ENCODE measurements around the gene SPATA17. TPM values are rescaled to one million over a fixed set of nuclear protein-coding genes. Genes with fewer than 3 reads are reported as not detected.

The SPATA17 gene
- total RNA-seq, 1 donor from 2014 or later: 0.40 TPM

DNA sequence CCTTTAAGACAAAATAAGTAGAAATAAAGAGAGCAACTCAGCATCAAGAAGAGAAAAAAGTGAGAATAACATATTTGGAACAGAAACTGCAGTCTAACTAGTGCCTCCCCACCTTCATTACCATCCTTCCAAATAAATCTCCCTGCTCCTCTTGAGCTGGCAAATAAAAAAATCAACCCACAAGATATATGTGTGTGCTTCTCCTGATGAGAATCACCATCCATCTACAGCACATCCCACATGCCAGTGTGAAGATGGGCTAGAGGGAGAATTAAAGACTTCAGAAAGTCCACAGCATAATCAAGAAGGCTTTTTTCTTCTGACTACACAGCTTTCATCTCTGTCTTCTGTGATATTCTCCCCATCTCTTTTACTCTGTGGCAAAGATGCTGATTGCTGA is 244.1 kb downstream of the SPATA17 start:
- Mint-ChIP-seq H3K4me3 (ENCODE audit: unreplicated experiment) (no peak overlapping the region), H3K27ac (ENCODE audit: unreplicated experiment) (no peak overlapping the region), H3K4me1 (ENCODE audit: unreplicated experiment) (no peaks in the 10 kb centered on the region), H3K27me3 (ENCODE audit: unreplicated experiment) (peaks cover 5% of the 10 kb centered on the region), H3K36me3 (ENCODE audit: unreplicated experiment) (no peaks in the 10 kb centered on the region), H3K9me3 (ENCODE audit: unreplicated experiment) (no peaks in the 10 kb centered on the region)
- DNase-seq (ENCODE audit: extremely low spot score, unreplicated experiment): no peak
- no peak for TF ChIP-seq CTCF (IDR thresholded peaks at IDR 0.05)

- DNase-seq (ENCODE audit: extremely low spot score, unreplicated experiment): no peak
- H3K4me1 Mint-ChIP-seq (ENCODE audit: unreplicated experiment): no peaks in the 10 kb centered on the region
- no peak overlapping the region for H3K27ac Mint-ChIP-seq (ENCODE audit: unreplicated experiment)
- no peaks in the 10 kb centered on the region for H3K36me3 Mint-ChIP-seq (ENCODE audit: unreplicated experiment)
- H3K4me3 Mint-ChIP-seq (ENCODE audit: unreplicated experiment): no peak overlapping the region
- no peaks in the 10 kb centered on the region for H3K9me3 Mint-ChIP-seq (ENCODE audit: unreplicated experiment)
- TF ChIP-seq CTCF (IDR thresholded peaks at IDR 0.05): no peak
- peaks cover 5% of the 10 kb centered on the region for H3K27me3 Mint-ChIP-seq (ENCODE audit: unreplicated experiment)
Observed at GRCh38 chr1:217876401-217876800, 245.3 kb downstream of the SPATA17 start.

DNA sequence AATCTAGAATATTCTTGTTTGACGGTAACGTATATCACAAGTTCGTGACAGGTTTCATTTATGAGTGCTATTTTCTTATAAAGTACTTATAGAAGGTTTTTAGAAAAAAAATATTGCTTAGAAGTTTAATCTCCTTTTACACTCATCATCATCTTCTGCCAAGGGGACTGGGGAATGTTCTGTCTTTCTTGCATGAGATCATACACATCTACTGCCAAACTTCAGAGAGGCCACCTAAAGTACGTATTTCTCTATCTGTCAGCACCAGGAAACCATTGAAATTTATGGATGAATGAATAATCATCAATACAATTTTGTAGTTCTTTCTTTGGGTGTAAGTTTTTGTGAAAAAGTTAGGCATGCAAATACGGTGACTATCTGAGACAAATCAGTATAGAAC is 245.8 kb downstream of the SPATA17 start:
- Mint-ChIP-seq H3K27ac (ENCODE audit: unreplicated experiment) (no peak overlapping the region), H3K27me3 (ENCODE audit: unreplicated experiment) (peaks cover 4% of the 10 kb centered on the region), H3K4me1 (ENCODE audit: unreplicated experiment) (no peaks in the 10 kb centered on the region), H3K36me3 (ENCODE audit: unreplicated experiment) (no peaks in the 10 kb centered on the region), H3K4me3 (ENCODE audit: unreplicated experiment) (no peak overlapping the region), H3K9me3 (ENCODE audit: unreplicated experiment) (no peaks in the 10 kb centered on the region)
- no peak for TF ChIP-seq CTCF (IDR thresholded peaks at IDR 0.05)
- no peak for DNase-seq (ENCODE audit: extremely low spot score, unreplicated experiment)

GRCh38 chr1:217881131-217881543 is 250.0 kb downstream of the SPATA17 start:
- no peaks in the 10 kb centered on the region for H3K9me3 Mint-ChIP-seq (ENCODE audit: unreplicated experiment)
- no peak overlapping the region for H3K4me3 Mint-ChIP-seq (ENCODE audit: unreplicated experiment)
- H3K27me3 Mint-ChIP-seq (ENCODE audit: unreplicated experiment): peaks cover 4% of the 10 kb centered on the region
- H3K4me1 Mint-ChIP-seq (ENCODE audit: unreplicated experiment): no peaks in the 10 kb centered on the region
- H3K27ac Mint-ChIP-seq (ENCODE audit: unreplicated experiment): no peak overlapping the region
- H3K36me3 Mint-ChIP-seq (ENCODE audit: unreplicated experiment): no peaks in the 10 kb centered on the region
- no peak for DNase-seq (ENCODE audit: extremely low spot score, unreplicated experiment)
- TF ChIP-seq CTCF (IDR thresholded peaks at IDR 0.05): no peak

DNA sequence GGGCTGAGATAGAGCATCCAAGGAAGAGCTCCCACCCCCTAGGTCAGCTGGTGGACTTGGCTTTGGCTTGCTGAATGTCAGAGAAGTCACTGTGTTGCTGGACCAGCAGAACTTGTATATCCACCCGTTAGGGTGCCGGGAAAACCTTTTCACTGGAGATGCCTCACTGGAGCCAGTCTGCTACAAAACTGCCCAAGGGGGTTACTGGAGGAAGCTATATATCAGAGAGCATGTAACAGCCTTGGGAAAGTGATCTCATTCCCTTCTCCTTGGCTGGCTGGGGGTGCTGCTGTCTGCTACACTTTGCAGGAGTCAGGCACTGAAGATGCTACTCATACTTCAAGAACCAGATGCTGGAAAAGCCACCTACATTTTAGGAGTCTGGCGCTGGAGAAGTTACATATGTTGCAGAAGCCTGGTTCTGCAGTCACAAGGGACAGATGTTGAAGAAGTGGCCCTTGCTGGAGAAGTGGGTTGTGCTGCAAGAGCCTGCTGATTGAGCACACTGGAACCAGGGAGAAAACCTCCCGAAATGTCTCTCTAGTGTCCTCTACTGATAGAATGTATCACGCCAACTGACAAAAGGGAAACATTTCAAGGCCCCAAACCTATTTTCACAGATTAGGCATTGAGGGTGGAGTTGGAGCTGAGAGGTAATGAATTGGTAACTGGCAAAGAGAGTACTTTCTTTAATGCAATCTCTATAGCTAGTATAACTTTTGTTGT is 250.6 kb downstream of the SPATA17 start:
- Mint-ChIP-seq H3K27ac (ENCODE audit: unreplicated experiment) (no peak overlapping the region), H3K4me1 (ENCODE audit: unreplicated experiment) (no peaks in the 10 kb centered on the region)

More for the DNA sequence above, 250.6 kb downstream of the SPATA17 start:
- DNase-seq (ENCODE audit: extremely low spot score, unreplicated experiment): no peak
- no peaks in the 10 kb centered on the region for H3K9me3 Mint-ChIP-seq (ENCODE audit: unreplicated experiment)
- H3K4me3 Mint-ChIP-seq (ENCODE audit: unreplicated experiment): no peak overlapping the region
- no peaks in the 10 kb centered on the region for H3K36me3 Mint-ChIP-seq (ENCODE audit: unreplicated experiment)
- no peak for TF ChIP-seq CTCF (IDR thresholded peaks at IDR 0.05)
- peaks cover 4% of the 10 kb centered on the region for H3K27me3 Mint-ChIP-seq (ENCODE audit: unreplicated experiment)

Measured in osteocyte (in vitro differentiated cells).